GM21367 (cell line): ENCODE results near the gene CAGE1.

Experiments
- ATAC-seq: cut with Tn5 transposase; IDR thresholded peaks from one replicate; pipeline ENCODE4 v1.9.1; 2021; ENCODE audit not compliant: unreplicated experiment

Gene CAGE1

GRCh38 chr6:7389451-7390225, at the start of gene CAGE1, which contains the start of gene RIOK1:
CAGE1 (minus strand) TSS chr6:7389742; CDS start chr6:7387173, 2,569 bp downstream.
RIOK1 (plus strand) TSS chr6:7389808; CDS start chr6:7390003, 195 bp downstream.
- ATAC-seq = peak; percentile 96

DNA sequence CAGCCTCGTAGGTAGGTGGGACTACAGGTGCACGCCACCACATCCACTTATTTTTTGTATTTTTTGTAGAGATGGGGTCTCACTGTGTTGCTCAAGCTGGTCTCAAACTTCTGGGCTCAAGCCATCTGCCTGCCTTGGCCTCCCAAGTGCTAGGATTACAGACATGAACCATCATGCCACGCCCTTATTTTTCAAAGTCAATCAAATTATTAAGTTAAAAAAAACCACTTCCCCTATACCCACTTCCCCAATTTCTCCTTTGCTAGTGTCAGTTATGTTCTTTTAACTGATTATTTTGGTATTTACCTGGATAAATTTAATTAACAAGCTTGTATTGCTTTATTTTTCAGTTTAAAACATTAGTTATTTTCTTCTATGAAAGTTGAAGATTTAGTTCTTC, 49.7 kb upstream of the CAGE1 start:
- ATAC-seq = no peak

DNA sequence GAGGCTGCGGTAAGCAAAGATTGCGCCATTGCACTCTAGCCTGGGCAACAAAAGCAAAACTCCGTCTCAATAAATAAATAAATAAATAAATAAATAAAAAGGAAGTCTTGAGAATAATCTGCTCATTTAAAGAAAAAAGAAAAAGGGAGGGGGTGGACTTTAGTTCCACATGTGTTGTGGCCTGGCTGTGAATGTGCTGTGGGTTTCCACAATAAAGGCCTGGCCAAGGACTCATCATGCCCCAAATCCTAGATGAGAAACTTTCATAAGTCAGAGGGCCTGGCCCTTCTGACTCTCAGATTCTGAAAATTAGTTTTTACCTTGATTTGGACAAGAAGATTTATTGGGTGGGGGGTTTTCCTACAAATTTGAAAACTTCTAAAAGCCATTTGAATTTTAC, 48.5 kb upstream of the CAGE1 start:
- no peak for ATAC-seq

DNA sequence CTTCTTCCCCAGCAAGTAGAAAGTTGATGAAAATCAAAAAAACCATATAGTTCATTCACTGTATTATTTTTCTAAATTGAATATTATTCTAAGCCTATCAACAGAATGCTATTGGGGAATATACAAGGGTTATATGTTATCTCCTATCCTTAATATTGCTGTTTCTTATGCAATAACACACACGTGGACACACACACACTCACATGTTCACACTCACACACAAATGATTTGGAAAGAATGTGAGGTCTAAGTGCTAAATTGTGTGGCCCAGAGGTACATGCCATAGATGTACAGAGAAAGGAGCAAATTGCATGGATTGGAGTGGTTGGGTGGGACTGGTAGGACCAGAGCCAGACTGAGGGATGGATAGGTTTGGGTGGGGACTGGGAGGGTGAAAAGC, 45.1 kb upstream of the CAGE1 start:
- no peak for ATAC-seq

DNA sequence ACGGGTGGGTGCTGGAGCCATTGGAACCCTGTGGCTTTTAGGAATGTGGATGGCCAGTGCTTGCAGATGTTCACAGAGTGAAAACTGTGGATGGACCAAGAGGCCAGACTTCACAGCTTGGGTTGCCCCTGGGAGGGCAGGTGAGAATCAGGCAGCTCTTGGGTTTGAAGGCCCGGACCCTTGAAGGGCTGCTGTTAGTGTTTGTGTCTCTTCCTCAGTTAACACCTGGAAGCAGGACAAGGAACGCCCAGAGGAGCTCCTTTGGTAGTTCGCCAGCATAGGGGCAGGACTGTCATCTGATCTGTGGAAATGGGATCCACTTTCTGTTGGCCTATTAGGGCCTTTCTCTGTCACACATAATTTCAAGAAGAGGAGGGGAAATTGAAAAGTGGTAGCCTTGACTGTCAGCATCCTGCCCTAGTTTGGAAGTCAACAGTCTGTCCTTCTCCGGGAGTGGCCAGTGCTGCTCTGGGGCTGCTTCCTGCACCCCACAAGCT, 43.6 kb upstream of the CAGE1 start:
- no peak for ATAC-seq

DNA sequence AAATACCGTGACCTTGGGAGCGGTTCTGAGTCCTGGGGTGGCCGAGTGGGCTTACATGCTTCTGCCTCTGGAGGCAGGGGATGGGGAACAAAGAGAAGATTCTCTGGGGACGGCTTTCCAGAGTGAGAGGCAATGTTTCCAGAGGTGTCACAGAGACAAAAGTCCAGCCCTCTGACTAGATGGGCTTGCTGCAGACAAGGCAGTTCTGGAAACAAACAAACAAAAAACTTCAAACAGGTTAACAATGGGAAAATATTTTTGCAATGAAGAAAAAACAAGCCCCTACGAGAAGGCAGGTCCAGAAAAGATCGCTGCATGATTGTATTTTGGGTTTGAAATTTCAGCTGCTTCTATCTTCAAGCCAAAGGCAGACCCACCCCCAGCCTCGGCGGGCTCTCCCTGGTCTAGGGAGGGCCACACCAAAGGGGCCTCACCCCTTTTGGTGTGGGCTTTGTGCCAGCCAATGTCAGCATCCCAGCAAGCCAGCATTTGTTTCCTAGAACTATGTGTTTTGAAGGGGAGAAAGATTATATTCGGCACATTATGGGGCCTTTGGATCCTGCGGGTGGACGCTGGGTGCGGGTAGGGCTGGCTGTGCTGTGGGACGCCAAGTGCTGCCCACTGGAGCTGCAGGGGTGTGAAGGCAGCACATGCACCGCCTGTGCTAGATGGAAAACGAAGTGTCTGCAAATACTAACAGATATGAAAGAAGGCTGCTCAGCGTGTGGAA, 43.0 kb upstream of the CAGE1 start:
- ATAC-seq = no peak

GRCh38 chr6:7431674-7432390, 42.3 kb upstream of the CAGE1 start:
- ATAC-seq = no peak

- no peak for ATAC-seq
Measured at GRCh38 chr6:7431313-7431673, 41.8 kb upstream of the CAGE1 start.

DNA sequence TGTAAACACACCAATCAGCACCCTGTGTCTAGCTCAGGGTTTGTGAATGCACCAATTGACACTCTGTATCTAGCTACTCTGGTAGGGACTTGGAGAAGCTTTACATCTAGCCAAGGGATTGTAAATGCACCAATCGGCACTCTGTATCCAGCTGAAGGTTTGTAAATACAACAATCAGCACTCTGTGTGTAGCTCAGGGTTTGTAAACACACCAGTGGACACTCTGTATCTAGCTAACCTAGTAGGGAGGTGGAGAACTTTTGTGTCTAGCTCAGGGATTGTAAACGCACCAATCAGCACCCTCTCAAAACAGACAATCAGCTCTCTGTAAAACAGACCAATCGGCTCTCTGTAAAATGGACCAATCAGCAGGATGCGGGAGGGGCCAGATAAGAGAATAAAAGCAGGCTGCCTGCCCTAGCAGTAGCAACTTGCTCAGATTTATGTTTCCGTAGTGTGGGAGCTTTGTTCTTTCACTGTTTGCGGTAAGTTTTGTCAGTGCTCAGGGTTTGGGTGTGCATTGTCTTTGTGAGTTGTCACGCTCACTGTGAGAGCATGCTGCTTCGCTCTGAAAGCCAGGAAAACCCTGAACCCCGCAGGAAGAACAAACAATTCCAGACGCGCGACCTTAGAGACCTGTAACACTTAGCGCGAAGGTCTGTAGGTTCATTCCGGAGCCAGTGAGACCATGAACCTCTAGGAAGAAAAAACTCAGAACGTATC, 37.1 kb upstream of the CAGE1 start:
- no peak for ATAC-seq

DNA sequence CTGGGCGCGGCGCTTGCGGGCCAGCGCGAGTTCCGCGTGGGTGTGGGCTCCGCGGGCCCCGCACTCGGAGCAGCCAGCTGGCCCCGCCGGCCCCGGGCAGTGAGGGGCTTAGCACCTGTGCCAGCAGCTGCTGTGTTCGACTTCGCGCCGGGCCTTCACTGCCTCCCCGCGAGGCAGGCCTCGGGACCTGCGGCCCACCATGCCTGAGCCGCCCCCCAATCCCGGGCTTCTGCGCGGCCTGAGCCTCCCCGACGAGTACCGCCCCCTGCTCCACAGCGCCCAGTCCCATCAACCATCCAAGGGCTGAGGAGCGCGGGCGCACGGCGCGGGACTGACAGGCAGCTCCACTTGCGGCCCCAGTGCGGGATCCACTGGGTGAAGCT, 36.3 kb upstream of the CAGE1 start:
- no peak for ATAC-seq

GRCh38 chr6:7424967-7425807, 35.6 kb upstream of the CAGE1 start:
- no peak for ATAC-seq

- no peak for ATAC-seq
Measured at GRCh38 chr6:7424058-7424457, 34.5 kb upstream of the CAGE1 start.

- no peak for ATAC-seq
Measured at GRCh38 chr6:7421066-7421465, 31.5 kb upstream of the CAGE1 start.

DNA sequence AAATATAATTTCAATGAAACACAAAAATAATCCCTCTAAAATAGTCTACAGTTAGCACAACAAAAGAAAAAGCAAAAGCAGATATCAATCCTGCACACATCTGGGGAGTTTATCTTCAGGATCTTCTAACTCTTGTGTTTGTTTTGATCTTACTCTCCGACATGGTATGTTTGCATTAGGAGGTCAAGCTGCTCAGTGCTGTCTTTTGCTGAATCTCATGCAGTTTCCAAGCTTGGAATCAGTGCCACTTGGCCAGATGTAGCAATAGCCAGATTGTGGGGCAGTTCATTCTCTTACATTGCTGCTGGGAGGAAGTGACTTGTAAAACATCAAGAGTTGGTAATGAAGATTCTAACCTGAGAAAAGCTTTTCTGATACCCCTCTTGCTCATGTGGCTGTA, 29.5 kb upstream of the CAGE1 start:
- ATAC-seq = no peak

DNA sequence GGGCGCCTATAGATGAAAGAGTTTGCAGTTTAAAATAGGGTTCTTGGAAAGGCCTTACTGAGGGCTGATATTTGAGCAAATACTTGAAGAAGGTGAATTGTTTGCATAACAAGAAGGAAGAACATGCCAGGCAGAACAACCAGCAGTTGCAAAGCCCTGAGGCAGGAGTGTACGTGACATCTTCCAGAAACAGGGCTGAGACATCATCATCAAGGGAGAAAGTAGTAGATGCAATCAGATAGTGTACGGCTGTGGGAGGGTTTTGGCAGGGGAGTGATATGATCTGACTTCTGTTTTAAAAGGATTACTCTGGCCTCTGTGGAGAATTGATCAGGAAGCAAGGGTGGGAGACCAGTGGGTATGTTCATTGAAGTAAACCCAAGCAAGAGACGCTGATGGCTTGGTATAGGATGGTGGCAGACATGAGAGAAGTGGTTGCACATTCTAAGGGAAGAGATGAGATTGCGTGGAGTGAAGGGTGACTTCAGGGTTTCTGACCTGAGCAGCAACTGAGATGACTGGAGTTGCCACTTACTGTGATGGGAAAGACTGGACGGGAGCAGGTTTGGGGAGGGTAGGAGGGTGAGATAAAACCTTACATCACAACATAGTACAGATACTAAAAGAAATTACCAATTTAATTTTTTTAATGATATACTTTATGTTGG, 28.8 kb upstream of the CAGE1 start:
- ATAC-seq = no peak

- no peak for ATAC-seq
Measured at GRCh38 chr6:7417684-7418083, 28.1 kb upstream of the CAGE1 start.

GRCh38 chr6:7414811-7415210, 25.3 kb upstream of the CAGE1 start:
- no peak for ATAC-seq

DNA sequence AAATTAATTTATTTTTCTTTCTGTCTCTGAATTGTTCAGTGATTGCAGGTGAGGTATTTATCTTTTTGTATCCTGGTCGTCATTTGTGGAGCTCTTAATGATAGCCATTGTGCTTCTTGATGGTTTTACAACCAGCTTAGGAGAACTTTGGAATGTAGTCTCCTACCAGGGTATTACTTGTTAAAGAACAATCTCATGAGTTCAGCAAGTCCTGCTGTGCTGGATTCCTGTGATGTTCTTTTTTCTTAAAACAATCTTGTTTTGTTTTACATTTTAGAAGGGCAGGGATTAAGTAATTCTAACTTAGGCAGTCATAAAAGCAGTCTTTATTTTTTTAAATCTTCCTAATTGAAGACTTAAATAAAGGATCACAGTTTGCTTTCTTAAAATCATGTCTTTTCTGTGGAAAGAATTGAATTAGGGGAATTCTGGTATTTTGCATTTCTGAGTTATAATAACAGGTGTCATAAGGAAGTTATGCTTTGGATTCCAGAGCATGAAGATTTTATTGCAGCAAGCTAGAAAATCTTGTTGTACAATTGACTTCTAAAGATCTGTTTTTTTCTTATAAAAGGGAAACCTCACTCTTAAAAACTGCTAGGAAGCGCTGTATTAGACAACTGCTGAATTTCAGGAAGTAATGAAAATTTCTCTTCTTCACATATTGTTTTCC, 23.7 kb upstream of the CAGE1 start:
- no peak for ATAC-seq

- no peak for ATAC-seq
Measured at GRCh38 chr6:7411328-7411727, 21.8 kb upstream of the CAGE1 start.
